IMR-90 (cell line): ENCODE data around the gene ELOVL1. TPM values are rescaled to one million over a fixed set of nuclear protein-coding genes. Genes with fewer than 3 reads are reported as not detected.

Source experiments
- ATAC-seq: fragments of 200-7000 bp; cut with Tn5 transposase; 2 replicates; pipeline ENCODE4 v1.9.1; 2020; ENCODE audit warnings: low read depth, mild to moderate bottlenecking, moderate library complexity
- BruUV-seq: library from RNA; stranded (reverse); fragments of 400-500 nt; replicated peaks from 2 replicates; lab custom pipeline; 2021; lab: Mats Ljungman, UMichigan
- CTCF ChIA-PET: fragments of 300-600 bp; formaldehyde crosslinking; extraction: SDS; loops from one replicate; lab custom pipeline; 2021; ENCODE audit warnings: antibody characterized with exemption; lab: Yijun Ruan, JAX
- POLR2A ChIA-PET: fragments of 300-600 bp; sonication (Branson Sonifier 250); formaldehyde crosslinking; loops from one replicate; lab custom pipeline; 2022; ENCODE audit warnings: antibody characterized with exemption; ENCODE audit not compliant: unreplicated experiment; lab: Charles Lee
- DNase-seq: peaks from one replicate; pipeline ENCODE4 v3.0.0; 2013
- H2AFZ ChIP-seq: replicated peaks from 2 replicates; pipeline ENCODE3; 2013; ENCODE audit warnings: low read length, mild to moderate bottlenecking; ENCODE audit not compliant: poor library complexity
- H2AK5ac ChIP-seq: 2 replicates; pipeline ENCODE4 v1.6.1; 2013; ENCODE audit warnings: low read depth, low read length, inconsistent platforms
- H2AK9ac ChIP-seq: replicated peaks from 2 replicates; pipeline ENCODE3; 2013; ENCODE audit warnings: mild to moderate bottlenecking, low read depth, low read length, moderate library complexity; ENCODE audit not compliant: poor library complexity
- H2BK120ac ChIP-seq: 2 replicates; pipeline ENCODE4 v1.6.1; 2013; ENCODE audit warnings: low read depth, low read length, inconsistent platforms
- H2BK15ac ChIP-seq: 3 replicates; pipeline ENCODE4 v1.6.1; 2013; ENCODE audit warnings: low read depth, low read length, inconsistent platforms
- H2BK20ac ChIP-seq: 2 replicates; pipeline ENCODE4 v1.6.1; 2013; ENCODE audit warnings: low read depth, mild to moderate bottlenecking, inconsistent platforms, low read length, moderate library complexity
- H2BK5ac ChIP-seq: 2 replicates; pipeline ENCODE4 v1.6.1; 2013; ENCODE audit warnings: mild to moderate bottlenecking, low read depth, low read length, inconsistent platforms; ENCODE audit not compliant: poor library complexity, severe bottlenecking
- H3K14ac ChIP-seq: replicated peaks from 2 replicates; pipeline ENCODE4 v1.6.1; 2013; ENCODE audit warnings: low read depth, low read length, inconsistent platforms
- H3K18ac ChIP-seq: 2 replicates; pipeline ENCODE4 v1.6.1; 2013; ENCODE audit warnings: low read depth, low read length, control low read depth
- H3K23ac ChIP-seq: 2 replicates; pipeline ENCODE4 v1.6.1; 2013; ENCODE audit warnings: low read depth, low read length, inconsistent platforms
- H3K27ac ChIP-seq: 2 replicates; pipeline ENCODE4 v1.5.1; 2013; ENCODE audit warnings: mild to moderate bottlenecking, control low read depth, low read length; ENCODE audit not compliant: insufficient read depth
- H3K27me3 ChIP-seq: 2 replicates; pipeline ENCODE4 v1.6.1; 2013; ENCODE audit warnings: low read length; ENCODE audit not compliant: control insufficient read depth, insufficient read depth
- H3K36me3 ChIP-seq: 2 replicates; pipeline ENCODE4 v1.6.1; 2013; ENCODE audit warnings: low read length, mixed read lengths; ENCODE audit not compliant: control insufficient read depth, insufficient read depth
- H3K4ac ChIP-seq: 2 replicates; pipeline ENCODE4 v1.6.1; 2013; ENCODE audit warnings: low read depth, low read length, inconsistent platforms
- H3K4me1 ChIP-seq: 2 replicates; pipeline ENCODE4 v1.6.1; 2013; ENCODE audit warnings: low read length, mixed read lengths; ENCODE audit not compliant: control insufficient read depth, insufficient read depth
- H3K4me2 ChIP-seq: 2 replicates; pipeline ENCODE4 v1.6.1; 2013; ENCODE audit warnings: low read depth, mild to moderate bottlenecking, control low read depth, low read length, moderate library complexity
- H3K4me3 ChIP-seq: 2 replicates; pipeline ENCODE4 v1.5.1; 2013; ENCODE audit warnings: low read depth, mild to moderate bottlenecking, control low read depth, low read length, moderate library complexity; ENCODE audit not compliant: insufficient read depth
- H3K56ac ChIP-seq: 2 replicates; pipeline ENCODE4 v1.6.1; 2013; ENCODE audit warnings: low read length, inconsistent platforms; ENCODE audit not compliant: insufficient read depth; ENCODE audit errors: extremely low read depth
- H3K79me1 ChIP-seq, 2 experiments: 2 replicates each; pipeline ENCODE4 v1.6.1; 2013; ENCODE audit warnings: low read length in 2 of 2, inconsistent platforms in 1 of 2, low read depth in 1 of 2
- H3K9ac ChIP-seq: 2 replicates; pipeline ENCODE4 v1.6.1; 2013; ENCODE audit warnings: low read depth, low read length, control low read depth
- H3K9me1 ChIP-seq: 2 replicates; pipeline ENCODE4 v1.6.1; 2013; ENCODE audit warnings: low read length, inconsistent platforms; ENCODE audit not compliant: insufficient read depth
- H3K9me3 ChIP-seq: 2 replicates; pipeline ENCODE4 v1.6.1; 2013; ENCODE audit warnings: low read length; ENCODE audit not compliant: control insufficient read depth, insufficient read depth
- H4K20me1 ChIP-seq: 2 replicates; pipeline ENCODE4 v1.6.1; 2013; ENCODE audit warnings: low read length, inconsistent platforms; ENCODE audit not compliant: insufficient read depth
- H4K5ac ChIP-seq: 2 replicates; pipeline ENCODE4 v1.6.1; 2013; ENCODE audit warnings: mild to moderate bottlenecking, low read depth, low read length, control low read depth
- H4K8ac ChIP-seq, 2 experiments: 2 replicates each; pipeline ENCODE4 v1.6.1; 2013; ENCODE audit warnings: low read depth in 2 of 2, low read length in 2 of 2, control low read depth in 1 of 2, inconsistent platforms in 1 of 2
- H4K91ac ChIP-seq: 2 replicates; pipeline ENCODE4 v1.6.1; 2013; ENCODE audit warnings: low read depth, low read length, inconsistent platforms; ENCODE audit not compliant: insufficient read depth
- BHLHE40 ChIP-seq: fragments of 150-350 bp; IDR thresholded peaks from 2 replicates; pipeline ENCODE4 v1.6.1; 2016; ENCODE audit warnings: mild to moderate bottlenecking, low read depth, low read length
- CTCF ChIP-seq: conservative IDR thresholded peaks from 2 replicates; pipeline ENCODE4 v1.5.1; 2012; ENCODE audit warnings: mild to moderate bottlenecking, low read depth, low read length, improper control_type of control experiment
- FOS ChIP-seq: fragments of 150-350 bp; IDR thresholded peaks from 2 replicates; pipeline ENCODE4 v1.6.1; 2016; ENCODE audit warnings: low read depth, low read length
- MAFK ChIP-seq: IDR thresholded peaks from 2 replicates; pipeline ENCODE4 v1.6.1; 2012; ENCODE audit warnings: low read depth, low read length, improper control_type of control experiment
- MXI1 ChIP-seq: IDR thresholded peaks from 2 replicates; pipeline ENCODE4 v1.6.1; 2012; ENCODE audit warnings: low read depth, mild to moderate bottlenecking, low read length, moderate library complexity, borderline replicate concordance
- NFE2L2 ChIP-seq: fragments of 150-350 bp; IDR thresholded peaks from 2 replicates; pipeline ENCODE4 v1.6.1; 2016; ENCODE audit warnings: low read depth, mild to moderate bottlenecking, low read length
- POLR2A ChIP-seq: IDR thresholded peaks from 2 replicates; pipeline ENCODE4 v1.6.1; 2012; ENCODE audit warnings: mild to moderate bottlenecking, low read depth, low read length
- RAD21 ChIP-seq: IDR thresholded peaks from 2 replicates; pipeline ENCODE4 v1.6.1; 2012; ENCODE audit warnings: low read length, improper control_type of control experiment
- RFX5 ChIP-seq: IDR thresholded peaks from 2 replicates; pipeline ENCODE4 v1.8.0; 2012; ENCODE audit warnings: low read depth, mild to moderate bottlenecking, low read length, moderate library complexity
- USF2 ChIP-seq: fragments of 150-350 bp; IDR thresholded peaks from 2 replicates; pipeline ENCODE4 v1.6.1; 2017; ENCODE audit warnings: mild to moderate bottlenecking, antibody characterized with exemption, low read length, low read depth
- WGBS, 2 experiments: methylation state at CpG; one replicate each; pipeline versions ENCODE4 v1.1.5 to v1.1.7; 2013; ENCODE audit warnings: missing lambda C conversion rate in 2 of 2; ENCODE audit not compliant: insufficient read length in 1 of 2; ENCODE audit errors: extremely low coverage in 2 of 2; 5-methylcytosine and 5-hydroxymethylcytosine counted together
- dilution Hi-C: fragments of 300-500 bp; cut with HindIII; formaldehyde crosslinking; loops from one replicate; pipeline ENCODE4 v1.14.3; 2018; ENCODE audit warnings: low sequenced_read_pairs; ENCODE audit not compliant: unreplicated experiment
- in situ Hi-C: fragments of 300-500 bp; cut with MboI; formaldehyde crosslinking; loops from 3 replicates; pipeline ENCODE4 v1.14.3; 2019; ENCODE audit warnings: low sequenced_read_pairs, inconsistent platforms, mixed read lengths
- intact Hi-C: fragments of 100-400 bp; cut with micrococcal nuclease; formaldehyde crosslinking; loops from 2 replicates; pipeline ENCODE4 v1.10.0; 2022
- polyA plus RNA-seq, 3 experiments: library from polyadenylated mRNA; depleted of rRNA; stranded (reverse); fragments of >200 nt; gene quantifications; 2 replicates each; pipeline ENCODE4 v1.2.3, GENCODE V29; 2012; ENCODE audit warnings: low replicate concordance in 1 of 3
- total RNA-seq: library from RNA; depleted of rRNA; stranded (reverse); fragments of >200 nt; gene quantifications from 2 replicates; pipeline ENCODE4 v1.2.3, GENCODE V29; 2012

ELOVL1 gene
- total and polyA plus RNA-seq, 2 of the 4 experiments (the other 2 are of a cell fraction), result 88.9 to 211 TPM

- H2AK5ac ChIP-seq, result no peak overlapping the region; the same call in 1 of the 2 replicates
- CTCF ChIA-PET, result no interaction called here
- dilution Hi-C loops, result no loop called here
These were observed 21.2 kb downstream of the ELOVL1 start for GRCh38 chr1:43346636-43347035.

More at GRCh38 chr1:43346636-43347035, 21.2 kb downstream of the ELOVL1 start:
- no peak overlapping the region for H4K91ac ChIP-seq
- H3K27ac ChIP-seq, result no peak overlapping the region
- no peaks in the 10 kb centered on the region for H3K9me3 ChIP-seq
- H4K8ac ChIP-seq, result no peak overlapping the region
- H3K9me1 ChIP-seq, result peaks cover 19% of the 10 kb centered on the region
- no peak overlapping the region for H2BK5ac ChIP-seq
- H2AK9ac ChIP-seq, result no peak overlapping the region
- no peak overlapping the region for H2AFZ ChIP-seq
- intact Hi-C loops (no loop called here), in situ Hi-C loops (no loop called here)
- ATAC-seq, result no peak
- TF ChIP-seq BHLHE40, result no peak
- no peak for TF ChIP-seq USF2
- no peak for TF ChIP-seq POLR2A
- TF ChIP-seq MAFK, result no peak
- no peak for TF ChIP-seq RAD21
- no peak for TF ChIP-seq FOS
- TF ChIP-seq CTCF, result no peak
- TF ChIP-seq RFX5, result no peak
- TF ChIP-seq MXI1, result no peak
- TF ChIP-seq NFE2L2, result no peak
- H2BK120ac ChIP-seq, result no peak overlapping the region
- H4K20me1 ChIP-seq, result peaks cover 3% of the 10 kb centered on the region; the same call in 1 of the 2 replicates
- no peak overlapping the region for H3K9ac ChIP-seq
- no peak overlapping the region for H2BK15ac ChIP-seq
- H3K23ac ChIP-seq, result no peak overlapping the region
- no peak for DNase-seq
- POLR2A ChIA-PET, result no interaction called here
- 82% methylated on average over 4 of the region's 5 CpGs; no CpG with 5 or more reads in 1 of the 2 experiments for WGBS, 2 experiments
- H3K4me3 ChIP-seq, result no peak overlapping the region
- H3K56ac ChIP-seq, result no peak overlapping the region
- no peaks in the 10 kb centered on the region for H3K36me3 ChIP-seq
- H3K4ac ChIP-seq, result no peak overlapping the region
- no peak overlapping the region for H2BK20ac ChIP-seq
- H3K27me3 ChIP-seq, result 0 out of 2 replicates have a peak, but pooled peaks cover 7% of the 10 kb centered on the region
- no peak overlapping the region for H3K14ac ChIP-seq
- no TSS peak for BruUV-seq
- H4K5ac ChIP-seq, result no peak overlapping the region
- peaks cover 18% of the 10 kb centered on the region for H3K4me1 ChIP-seq
- H3K18ac ChIP-seq, result no peak overlapping the region
- no peaks in the 10 kb centered on the region for H3K79me1 ChIP-seq
- H3K4me2 ChIP-seq, result no peak overlapping the region
